HG03108 (cell line): Measurements from ENCODE around the gene KCNN2.

Source experiments
- ATAC-seq: cut with Tn5 transposase; IDR thresholded peaks from one replicate; pipeline ENCODE4 v1.9.1; 2021; ENCODE audit warnings: moderate library complexity; ENCODE audit not compliant: unreplicated experiment

Gene KCNN2

DNA sequence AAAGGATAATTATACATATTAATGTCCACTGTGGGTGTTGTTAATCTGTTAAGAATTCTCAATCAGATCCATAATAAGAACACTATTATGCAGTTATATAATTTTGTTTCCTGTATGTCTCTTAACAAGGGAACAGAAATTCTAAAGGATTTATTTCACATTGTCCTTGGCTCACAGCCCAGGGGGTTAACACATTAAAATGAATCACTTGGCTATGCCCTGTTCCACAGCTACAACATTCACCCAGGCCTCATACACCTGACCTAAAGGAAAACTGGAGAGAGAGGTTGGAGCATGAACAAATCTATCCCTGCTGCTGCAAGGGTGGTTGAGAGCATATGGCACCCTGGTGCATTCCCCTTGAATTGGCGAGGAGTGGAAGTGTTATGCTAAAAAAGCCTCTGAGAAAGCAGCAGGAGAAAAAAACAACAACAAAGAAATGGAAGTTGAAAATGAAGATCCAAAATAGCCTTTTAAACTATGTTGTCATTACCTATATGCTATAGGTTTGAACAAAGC, 116.0 kb downstream of the KCNN2 start:
- no peak for ATAC-seq

DNA sequence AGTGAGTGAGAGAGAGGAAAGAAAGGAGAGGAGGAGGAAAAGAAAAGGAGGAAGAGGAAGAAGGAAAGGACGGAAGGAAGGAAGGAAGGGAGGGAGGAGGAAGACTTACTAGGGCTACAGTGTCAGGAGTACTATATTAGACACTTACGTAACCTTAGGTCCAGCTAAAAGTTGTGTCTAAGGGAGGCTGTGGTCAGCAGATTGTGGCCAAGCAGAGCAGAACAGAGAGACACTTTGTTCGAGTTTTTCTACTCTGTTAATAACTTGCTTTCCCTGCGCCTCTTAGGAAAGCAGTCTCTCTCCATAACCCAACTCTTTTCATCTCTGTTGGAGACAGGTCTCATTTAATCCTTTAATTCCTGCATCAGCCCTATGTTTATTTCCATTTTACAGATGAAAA, 138.9 kb downstream of the KCNN2 start:
- ATAC-seq: no peak

DNA sequence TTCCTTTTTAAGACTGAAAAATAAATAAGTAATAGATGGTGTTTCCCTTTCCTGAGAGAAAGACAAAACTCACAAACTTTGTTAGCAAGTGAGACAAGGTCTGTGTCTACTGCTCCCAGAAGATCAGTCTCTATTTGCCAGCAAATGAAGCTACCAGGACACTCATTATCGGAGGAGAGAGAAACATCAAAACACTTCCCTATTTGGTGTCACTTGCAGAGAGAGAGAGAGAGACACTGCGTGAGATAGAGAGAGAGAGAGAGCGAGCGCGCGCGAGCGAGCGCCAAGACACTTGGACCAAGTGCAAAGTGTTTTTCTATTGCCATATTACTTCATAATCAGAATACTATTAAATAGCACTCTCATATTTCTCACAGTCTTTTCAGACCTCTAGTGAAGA, 142.7 kb downstream of the KCNN2 start:
- ATAC-seq: no peak

DNA sequence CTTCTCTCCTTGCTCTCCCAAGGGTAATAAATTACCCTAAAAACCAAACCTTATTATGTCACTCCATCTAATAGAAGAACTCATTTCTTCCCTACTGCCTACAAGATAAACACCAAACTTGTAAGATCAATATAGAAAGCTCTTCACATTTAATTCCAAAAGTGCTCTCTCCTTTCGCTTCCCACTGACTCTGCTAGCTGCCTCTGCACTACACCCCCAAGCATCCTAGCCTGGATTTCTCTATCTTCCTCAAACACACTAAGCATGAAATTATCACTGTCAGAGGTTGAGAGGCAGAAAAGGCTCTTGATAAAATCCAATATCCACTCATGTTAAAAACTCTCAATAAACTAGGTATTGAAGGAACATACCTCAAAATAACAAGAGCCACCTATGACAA, 162.4 kb downstream of the KCNN2 start:
- ATAC-seq: no peak

DNA sequence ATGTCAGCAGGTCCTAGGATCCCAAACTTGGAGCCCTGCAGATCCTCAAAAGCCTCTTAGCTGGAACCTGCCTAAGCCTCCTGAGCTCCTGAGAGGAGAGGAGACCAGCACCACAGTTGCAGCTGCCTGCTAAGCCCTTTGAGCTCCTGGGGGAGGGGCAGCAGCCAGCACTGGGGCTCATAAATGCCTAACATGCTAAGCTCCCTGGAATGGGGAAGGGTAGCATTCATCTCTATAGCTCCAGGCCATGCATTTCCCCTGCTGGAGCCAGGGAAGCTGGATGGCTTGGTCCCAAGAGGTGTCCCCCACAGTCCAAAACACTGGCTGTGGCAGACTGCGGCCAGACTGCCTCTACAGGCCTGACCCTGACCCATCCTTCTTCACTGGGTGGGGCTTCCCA, 182.7 kb downstream of the KCNN2 start:
- no peak for ATAC-seq
